Chondrocyte (in vitro differentiated cells): Measurements from ENCODE around the gene ARNT2. TPM values are rescaled to one million over a fixed set of nuclear protein-coding genes. Genes with fewer than 3 reads are reported as not detected.

Experiments
- DNase-seq: peaks from one replicate; pipeline ENCODE4 v3.0.0; 2021; ENCODE audit warnings: mixed read lengths, low spot score
- H3K27ac Mint-ChIP-seq: one replicate; pipeline ENCODE4 v1.8.0; 2021; ENCODE audit warnings: mild to moderate bottlenecking, moderate library complexity, mixed read lengths; ENCODE audit not compliant: unreplicated experiment
- H3K27me3 Mint-ChIP-seq: 2 replicates; pipeline ENCODE4 v1.8.0; 2021; ENCODE audit warnings: low read depth, mixed read lengths
- H3K36me3 Mint-ChIP-seq: 2 replicates; pipeline ENCODE4 v1.8.0; 2021; ENCODE audit warnings: low read depth, mixed read lengths
- H3K4me1 Mint-ChIP-seq: 2 replicates; pipeline ENCODE4 v1.8.0; 2021; ENCODE audit warnings: low read depth, mild to moderate bottlenecking, mixed read lengths
- H3K4me3 Mint-ChIP-seq: one replicate; pipeline ENCODE4 v1.8.0; 2021; ENCODE audit warnings: mild to moderate bottlenecking, moderate library complexity, mixed read lengths; ENCODE audit not compliant: unreplicated experiment
- H3K9me3 Mint-ChIP-seq: 2 replicates; pipeline ENCODE4 v1.8.0; 2021; ENCODE audit warnings: low read depth, mixed read lengths
- CTCF ChIP-seq: fragments of 200-600 bp; sonication (generic); IDR thresholded peaks from 2 replicates; pipeline ENCODE4 v1.5.0; 2021; ENCODE audit warnings: antibody characterized with exemption, mild to moderate bottlenecking, moderate library complexity
- total RNA-seq: library from RNA; stranded (reverse); gene quantifications from 3 replicates; pipeline ENCODE4 v1.2.1, GENCODE V29; 2021

Gene ARNT2
- total RNA-seq, 1 donor from 2014 or later = 20.2 TPM

GRCh38 chr15:80494756-80495155, 90.6 kb downstream of the ARNT2 start:
- Mint-ChIP-seq H3K36me3 (peaks cover 6% of the 10 kb centered on the region), H3K27ac (peak overlapping the region; percentile 92), H3K9me3 (no peaks in the 10 kb centered on the region), H3K27me3 (no peaks in the 10 kb centered on the region), H3K4me1 (peaks cover 83% of the 10 kb centered on the region), H3K4me3 (no peak overlapping the region)
- DNase-seq = no peak
- no peak for TF ChIP-seq CTCF

GRCh38 chr15:80495401-80495942, 91.3 kb downstream of the ARNT2 start:
- peaks cover 84% of the 10 kb centered on the region for H3K4me1 Mint-ChIP-seq
- H3K36me3 Mint-ChIP-seq = peaks cover 6% of the 10 kb centered on the region
- H3K27ac Mint-ChIP-seq = peak overlapping the region; percentile 92
- H3K9me3 Mint-ChIP-seq = no peaks in the 10 kb centered on the region
- no peak overlapping the region for H3K4me3 Mint-ChIP-seq
- DNase-seq = no peak
- TF ChIP-seq CTCF = no peak
- H3K27me3 Mint-ChIP-seq = no peaks in the 10 kb centered on the region

GRCh38 chr15:80496096-80496495, 91.9 kb downstream of the ARNT2 start:
- Mint-ChIP-seq H3K27me3 (no peaks in the 10 kb centered on the region), H3K36me3 (peaks cover 6% of the 10 kb centered on the region), H3K27ac (peak overlapping the region; percentile 92), H3K4me3 (no peak overlapping the region), H3K4me1 (peaks cover 84% of the 10 kb centered on the region), H3K9me3 (no peaks in the 10 kb centered on the region)
- DNase-seq = no peak
- TF ChIP-seq CTCF = no peak

- peaks cover 8% of the 10 kb centered on the region for H3K36me3 Mint-ChIP-seq
- H3K27me3 Mint-ChIP-seq = no peaks in the 10 kb centered on the region
- H3K4me1 Mint-ChIP-seq = peaks cover 76% of the 10 kb centered on the region
- TF ChIP-seq CTCF = no peak
- no peaks in the 10 kb centered on the region for H3K9me3 Mint-ChIP-seq
- no peak overlapping the region for H3K4me3 Mint-ChIP-seq
- no peak overlapping the region for H3K27ac Mint-ChIP-seq
- no peak for DNase-seq
Measured at GRCh38 chr15:80497221-80497620, 93.0 kb downstream of the ARNT2 start.

GRCh38 chr15:80498652-80499051, 94.5 kb downstream of the ARNT2 start:
- DNase-seq = no peak
- H3K4me1 Mint-ChIP-seq = peaks cover 64% of the 10 kb centered on the region
- no peak overlapping the region for H3K27ac Mint-ChIP-seq
- TF ChIP-seq CTCF = no peak
- H3K9me3 Mint-ChIP-seq = no peaks in the 10 kb centered on the region
- H3K27me3 Mint-ChIP-seq = no peaks in the 10 kb centered on the region
- H3K4me3 Mint-ChIP-seq = no peak overlapping the region
- peaks cover 8% of the 10 kb centered on the region for H3K36me3 Mint-ChIP-seq
